ENCODE results near the gene ADAMTS7.
"Not testable (repeated sequence)": the region's sequence is repeated elsewhere in the genome, so short reads cannot be mapped to it uniquely, and the experiment has no call there.

Gene ADAMTS7

GRCh38 chr15:78842519-78842918 lies 31.3 kb upstream of the ADAMTS7 start:
- H3K9me3 ChIP-seq (ENCODE audit: low read length), result no peaks in the 10 kb centered on the region
- H3K27me3 ChIP-seq (ENCODE audit: control insufficient read depth in 1 of 2, insufficient read depth in 2 of 2, low read length in 2 of 2), result no peaks in the 10 kb centered on the region
- H3K36me3 ChIP-seq (ENCODE audit: insufficient read depth, low read length), result no peaks in the 10 kb centered on the region
- no peaks in the 10 kb centered on the region for H3K4me1 ChIP-seq (ENCODE audit: insufficient read depth, low read length)
- no peak overlapping the region for H3K27ac ChIP-seq (ENCODE audit: low read depth, low read length)
- no peak overlapping the region for H3K4me3 ChIP-seq (ENCODE audit: low read depth in 1 of 2, low read length in 2 of 2)
- H3K9ac ChIP-seq (ENCODE audit: low read length), result no peak overlapping the region

GRCh38 chr15:78841891-78842290 lies 30.6 kb upstream of the ADAMTS7 start:
- no peaks in the 10 kb centered on the region for H3K4me1 ChIP-seq (ENCODE audit: insufficient read depth, low read length)
- H3K9me3 ChIP-seq (ENCODE audit: low read length), result no peaks in the 10 kb centered on the region
- H3K27ac ChIP-seq (ENCODE audit: low read depth, low read length), result no peak overlapping the region
- no peak overlapping the region for H3K4me3 ChIP-seq (ENCODE audit: low read depth in 1 of 2, low read length in 2 of 2)
- no peaks in the 10 kb centered on the region for H3K36me3 ChIP-seq (ENCODE audit: insufficient read depth, low read length)
- H3K9ac ChIP-seq (ENCODE audit: low read length), result no peak overlapping the region
- H3K27me3 ChIP-seq (ENCODE audit: control insufficient read depth in 1 of 2, insufficient read depth in 2 of 2, low read length in 2 of 2), result no peaks in the 10 kb centered on the region

DNA sequence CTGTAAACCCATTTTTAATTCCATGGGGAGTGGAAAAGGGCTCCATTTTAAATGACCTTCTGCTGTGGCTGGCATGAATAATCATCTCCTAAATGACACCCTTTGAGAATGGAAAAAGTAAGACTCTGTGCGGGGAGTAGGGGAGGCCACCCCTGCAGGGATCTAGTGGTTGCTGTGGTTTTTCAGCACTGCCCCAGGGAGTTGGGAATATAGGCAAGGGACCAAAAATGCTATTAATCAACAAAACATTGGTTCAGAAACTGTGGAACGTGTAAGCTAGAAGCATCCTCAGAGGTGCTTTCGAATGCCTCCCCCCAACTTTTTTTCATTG lies 30.1 kb upstream of the ADAMTS7 start:
- Histone ChIP-seq H3K4me3 (ENCODE audit: low read depth in 1 of 2, low read length in 2 of 2) (no peak overlapping the region), H3K9me3 (ENCODE audit: low read length) (no peaks in the 10 kb centered on the region), H3K36me3 (ENCODE audit: insufficient read depth, low read length) (no peaks in the 10 kb centered on the region), H3K4me1 (ENCODE audit: insufficient read depth, low read length) (no peaks in the 10 kb centered on the region), H3K27ac (ENCODE audit: low read depth, low read length) (no peak overlapping the region), H3K9ac (ENCODE audit: low read length) (no peak overlapping the region), H3K27me3 (ENCODE audit: control insufficient read depth in 1 of 2, insufficient read depth in 2 of 2, low read length in 2 of 2) (no peaks in the 10 kb centered on the region)

- H3K9me3 ChIP-seq (ENCODE audit: low read length), result no peaks in the 10 kb centered on the region
- H3K4me1 ChIP-seq (ENCODE audit: insufficient read depth, low read length), result no peaks in the 10 kb centered on the region
- no peak overlapping the region for H3K4me3 ChIP-seq (ENCODE audit: low read depth in 1 of 2, low read length in 2 of 2)
- H3K27me3 ChIP-seq (ENCODE audit: control insufficient read depth in 1 of 2, insufficient read depth in 2 of 2, low read length in 2 of 2), result no peaks in the 10 kb centered on the region
- no peak overlapping the region for H3K9ac ChIP-seq (ENCODE audit: low read length)
- H3K36me3 ChIP-seq (ENCODE audit: insufficient read depth, low read length), result no peaks in the 10 kb centered on the region
- H3K27ac ChIP-seq (ENCODE audit: low read depth, low read length), result no peak overlapping the region
Observed at GRCh38 chr15:78840661-78841375, 29.6 kb upstream of the ADAMTS7 start.

DNA sequence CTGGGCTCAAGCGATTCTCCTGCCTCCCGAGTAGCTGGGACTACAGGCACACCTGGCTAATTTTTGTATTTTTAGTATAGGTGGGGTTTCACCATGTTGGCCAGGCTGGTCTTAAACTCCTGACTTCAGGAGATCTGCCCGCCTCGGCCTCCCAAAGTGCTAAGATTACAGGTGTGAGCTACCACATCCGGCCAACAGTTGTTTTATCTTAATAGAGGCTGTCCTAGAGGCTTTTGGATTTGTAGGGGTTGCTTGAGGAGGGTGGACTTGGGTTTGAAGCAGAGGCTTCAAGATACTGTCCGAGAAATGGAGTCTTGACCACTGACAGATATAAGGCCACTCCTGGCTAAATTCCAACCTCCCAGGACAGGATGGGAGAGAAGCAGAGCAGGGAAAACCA lies 27.9 kb upstream of the ADAMTS7 start:
- H3K27me3 ChIP-seq (ENCODE audit: control insufficient read depth in 1 of 2, insufficient read depth in 2 of 2, low read length in 2 of 2); H3K4me3 ChIP-seq (ENCODE audit: low read depth in 1 of 2, low read length in 2 of 2); H3K9ac ChIP-seq (ENCODE audit: low read length); H3K9me3 ChIP-seq (ENCODE audit: low read length); H3K36me3 ChIP-seq (ENCODE audit: insufficient read depth, low read length); H3K27ac ChIP-seq (ENCODE audit: low read depth, low read length); H3K4me1 ChIP-seq (ENCODE audit: insufficient read depth, low read length): not testable (repeated sequence)

- H3K4me3 ChIP-seq (ENCODE audit: low read depth in 1 of 2, low read length in 2 of 2), result no peak overlapping the region
- no peak overlapping the region for H3K27ac ChIP-seq (ENCODE audit: low read depth, low read length)
- no peaks in the 10 kb centered on the region for H3K9me3 ChIP-seq (ENCODE audit: low read length)
- H3K27me3 ChIP-seq (ENCODE audit: control insufficient read depth in 1 of 2, insufficient read depth in 2 of 2, low read length in 2 of 2), result no peaks in the 10 kb centered on the region
- no peaks in the 10 kb centered on the region for H3K36me3 ChIP-seq (ENCODE audit: insufficient read depth, low read length)
- H3K9ac ChIP-seq (ENCODE audit: low read length), result no peak overlapping the region
- H3K4me1 ChIP-seq (ENCODE audit: insufficient read depth, low read length), result no peaks in the 10 kb centered on the region
Observed at GRCh38 chr15:78838489-78838888, 27.2 kb upstream of the ADAMTS7 start.

DNA sequence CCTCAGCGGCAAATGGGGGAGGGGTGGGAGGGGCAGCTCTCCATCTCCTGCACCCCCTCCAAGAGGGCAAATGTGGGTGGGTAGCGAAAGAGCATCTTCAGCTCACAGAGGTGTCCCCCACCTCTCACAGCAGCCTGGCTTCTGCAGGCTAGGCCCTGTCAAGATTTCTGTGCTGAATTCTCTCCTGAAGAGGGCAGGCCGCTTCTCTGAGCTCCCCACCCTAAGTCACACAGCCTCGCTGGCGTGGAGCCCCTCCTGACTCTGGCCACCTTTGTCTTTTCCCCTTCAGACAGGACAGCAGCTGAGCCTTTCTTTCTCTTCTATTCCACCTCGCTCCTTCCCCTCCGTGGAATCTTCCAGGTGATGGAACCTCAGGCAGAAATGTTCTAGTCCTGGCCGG lies 26.3 kb upstream of the ADAMTS7 start:
- H3K9ac ChIP-seq (ENCODE audit: low read length), result no peak overlapping the region
- no peak overlapping the region for H3K27ac ChIP-seq (ENCODE audit: low read depth, low read length)
- no peaks in the 10 kb centered on the region for H3K36me3 ChIP-seq (ENCODE audit: insufficient read depth, low read length)
- no peaks in the 10 kb centered on the region for H3K4me1 ChIP-seq (ENCODE audit: insufficient read depth, low read length)
- H3K27me3 ChIP-seq (ENCODE audit: control insufficient read depth in 1 of 2, insufficient read depth in 2 of 2, low read length in 2 of 2), result no peaks in the 10 kb centered on the region
- no peak overlapping the region for H3K4me3 ChIP-seq (ENCODE audit: low read depth in 1 of 2, low read length in 2 of 2)
- no peaks in the 10 kb centered on the region for H3K9me3 ChIP-seq (ENCODE audit: low read length)

DNA sequence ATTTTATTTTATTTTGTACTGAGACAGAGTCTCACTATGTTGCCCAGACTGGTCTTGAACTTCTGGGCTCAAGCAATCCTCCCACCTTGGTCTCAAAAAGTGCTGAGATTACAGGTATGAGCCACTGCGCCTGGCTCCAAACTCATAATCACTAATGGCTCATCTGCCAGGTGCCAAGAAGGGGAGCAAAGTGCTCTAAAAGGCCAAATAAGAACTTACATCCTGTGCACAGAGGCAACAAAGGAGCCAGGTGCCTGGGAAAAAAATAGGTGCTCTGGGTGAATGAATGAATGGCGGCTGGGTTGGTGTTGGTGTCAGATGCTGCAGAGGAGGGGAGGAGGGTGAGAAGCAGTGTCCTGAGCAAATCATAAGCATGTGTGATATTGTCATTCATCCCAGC lies 25.9 kb upstream of the ADAMTS7 start:
- no peak overlapping the region for H3K9ac ChIP-seq (ENCODE audit: low read length)
- no peak overlapping the region for H3K27ac ChIP-seq (ENCODE audit: low read depth, low read length)
- H3K4me1 ChIP-seq (ENCODE audit: insufficient read depth, low read length), result no peaks in the 10 kb centered on the region
- H3K9me3 ChIP-seq (ENCODE audit: low read length), result no peaks in the 10 kb centered on the region
- no peaks in the 10 kb centered on the region for H3K36me3 ChIP-seq (ENCODE audit: insufficient read depth, low read length)
- H3K4me3 ChIP-seq (ENCODE audit: low read depth in 1 of 2, low read length in 2 of 2), result no peak overlapping the region
- H3K27me3 ChIP-seq (ENCODE audit: control insufficient read depth in 1 of 2, insufficient read depth in 2 of 2, low read length in 2 of 2), result no peaks in the 10 kb centered on the region

DNA sequence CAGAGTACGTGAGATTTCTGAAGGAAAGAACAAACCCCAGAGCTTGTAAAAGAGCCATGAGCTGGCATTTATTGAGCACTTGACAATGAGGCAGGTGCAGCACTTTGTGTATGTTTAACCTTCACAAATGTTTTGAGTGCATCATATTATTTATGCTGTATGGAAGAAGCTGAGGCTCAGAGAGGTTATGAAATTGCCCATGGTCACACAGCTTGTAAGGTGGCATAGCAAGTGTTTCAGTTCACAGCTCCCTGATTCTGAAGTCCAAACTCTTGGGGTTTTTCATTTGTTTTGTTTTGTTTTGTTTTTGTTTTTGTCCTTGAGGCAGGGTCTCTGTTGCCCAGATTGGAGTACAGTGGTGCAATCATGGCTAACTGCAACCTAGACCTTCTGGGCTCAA lies 25.1 kb upstream of the ADAMTS7 start:
- Histone ChIP-seq H3K27me3 (ENCODE audit: control insufficient read depth in 1 of 2, insufficient read depth in 2 of 2, low read length in 2 of 2) (no peaks in the 10 kb centered on the region), H3K9ac (ENCODE audit: low read length) (no peak overlapping the region), H3K9me3 (ENCODE audit: low read length) (no peaks in the 10 kb centered on the region), H3K27ac (ENCODE audit: low read depth, low read length) (no peak overlapping the region), H3K36me3 (ENCODE audit: insufficient read depth, low read length) (no peaks in the 10 kb centered on the region), H3K4me3 (ENCODE audit: low read depth in 1 of 2, low read length in 2 of 2) (no peak overlapping the region), H3K4me1 (ENCODE audit: insufficient read depth, low read length) (no peaks in the 10 kb centered on the region)

DNA sequence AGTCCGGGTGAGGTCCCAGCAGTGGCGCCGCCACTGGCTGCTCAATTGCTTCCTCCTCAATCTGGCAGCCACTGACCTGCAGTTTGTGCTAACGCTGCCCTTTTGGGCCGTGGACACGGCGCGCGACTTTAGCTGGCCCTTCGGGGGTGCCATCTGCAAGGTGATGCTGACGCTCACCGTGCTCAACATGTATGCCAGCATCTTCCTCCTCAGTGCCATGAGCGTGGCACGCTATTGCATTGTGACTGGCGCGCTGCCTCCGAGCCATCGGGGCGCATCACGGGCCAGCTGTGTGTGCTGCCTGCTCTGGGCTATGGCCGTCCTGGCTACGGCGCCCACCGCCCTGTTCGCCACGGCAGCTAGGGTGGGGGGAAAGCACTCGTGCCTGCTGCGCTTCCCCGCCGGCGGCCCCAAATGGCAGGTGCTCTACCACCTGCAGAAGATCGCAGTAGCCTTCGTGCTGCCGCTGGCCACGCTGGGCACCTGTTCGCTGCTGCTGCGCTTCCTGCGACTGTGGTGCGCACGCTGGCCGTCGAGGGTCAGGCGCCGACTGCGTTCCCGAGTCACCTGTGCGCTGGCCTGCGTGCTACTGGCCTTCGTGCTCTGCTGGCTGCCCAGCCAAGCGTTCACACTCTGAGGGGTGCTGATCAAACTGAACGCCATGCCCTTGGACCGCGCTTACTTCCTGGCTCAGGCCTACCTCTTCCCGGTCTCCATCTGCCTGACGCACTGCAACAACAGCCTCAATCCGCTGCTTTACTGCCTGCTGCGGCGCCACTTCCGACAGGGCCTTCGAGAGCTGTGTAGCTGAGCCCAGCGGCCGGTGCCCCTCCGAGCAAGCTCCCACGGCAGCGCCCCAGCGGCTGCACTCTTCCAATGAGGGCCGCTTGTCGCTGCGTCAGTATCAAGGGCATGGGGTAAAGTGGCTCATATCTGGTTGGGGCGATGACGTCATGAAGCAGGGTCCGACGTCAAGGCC lies 20.3 kb upstream of the ADAMTS7 start:
- no peak overlapping the region for H3K4me3 ChIP-seq (ENCODE audit: low read depth in 1 of 2, low read length in 2 of 2)
- no peak overlapping the region for H3K27ac ChIP-seq (ENCODE audit: low read depth, low read length)
- no peak overlapping the region for H3K9ac ChIP-seq (ENCODE audit: low read length)
- no peaks in the 10 kb centered on the region for H3K36me3 ChIP-seq (ENCODE audit: insufficient read depth, low read length)
- H3K9me3 ChIP-seq (ENCODE audit: low read length), result no peaks in the 10 kb centered on the region
- no peaks in the 10 kb centered on the region for H3K4me1 ChIP-seq (ENCODE audit: insufficient read depth, low read length)
- H3K27me3 ChIP-seq (ENCODE audit: control insufficient read depth in 1 of 2, insufficient read depth in 2 of 2, low read length in 2 of 2), result no peaks in the 10 kb centered on the region

DNA sequence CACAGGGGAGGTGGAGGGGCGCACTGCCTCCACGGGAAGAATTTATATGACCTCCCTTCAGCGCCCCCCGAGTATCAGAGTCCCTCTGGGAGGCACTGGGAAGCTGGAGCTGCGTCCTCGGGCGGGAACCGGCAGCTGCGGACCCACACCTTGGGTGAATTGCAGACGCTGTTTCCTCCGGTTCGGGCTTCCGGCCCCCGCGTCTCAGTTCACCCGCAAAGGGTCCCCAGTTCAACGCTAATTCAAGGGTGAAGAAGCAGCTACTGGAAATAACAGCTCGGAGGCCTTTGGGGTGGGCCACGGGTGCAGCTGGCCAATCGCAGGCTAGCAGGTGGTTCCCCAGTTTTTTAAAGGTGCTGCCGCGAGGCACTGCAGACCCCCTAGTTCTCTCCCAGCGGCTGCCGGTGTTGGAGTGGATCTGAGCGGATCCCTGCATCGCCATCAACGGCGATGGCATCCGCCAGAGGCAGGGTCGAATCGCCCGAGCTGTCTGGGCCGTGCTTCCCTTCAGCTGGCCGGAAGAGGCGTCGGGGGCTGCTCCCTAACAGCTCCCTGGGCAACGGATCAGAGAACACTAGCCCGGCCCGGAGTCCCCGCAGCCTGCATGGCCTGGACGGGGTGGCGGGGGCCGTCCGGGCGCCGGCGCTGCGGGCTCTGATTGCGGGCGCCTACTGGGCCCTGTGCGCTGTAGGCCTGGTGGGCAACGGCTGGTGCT lies 19.4 kb upstream of the ADAMTS7 start:
- H3K4me1 ChIP-seq (ENCODE audit: insufficient read depth, low read length), result peaks cover 3% of the 10 kb centered on the region
- no peak overlapping the region for H3K4me3 ChIP-seq (ENCODE audit: low read depth in 1 of 2, low read length in 2 of 2)
- H3K27me3 ChIP-seq (ENCODE audit: control insufficient read depth in 1 of 2, insufficient read depth in 2 of 2, low read length in 2 of 2), result no peaks in the 10 kb centered on the region
- no peaks in the 10 kb centered on the region for H3K9me3 ChIP-seq (ENCODE audit: low read length)
- H3K27ac ChIP-seq (ENCODE audit: low read depth, low read length), result no peak overlapping the region
- H3K9ac ChIP-seq (ENCODE audit: low read length), result no peak overlapping the region
- H3K36me3 ChIP-seq (ENCODE audit: insufficient read depth, low read length), result no peaks in the 10 kb centered on the region
